Measurements from ENCODE around the gene RBM23. TPM values are rescaled to one million over a fixed set of nuclear protein-coding genes. Genes with fewer than 3 reads are reported as not detected.

The RBM23 gene
- total RNA-seq, 1 donor from 2014 or later, result 42.1 TPM

GRCh38 chr14:22896356-22896755 is 22.6 kb downstream of the RBM23 start:
- Histone ChIP-seq H3K27ac (replicated peaks) (no peak overlapping the region), H3K36me3 (peaks cover 11% of the 10 kb centered on the region), H3K4me1 (peaks cover 9% of the 10 kb centered on the region), H3K27me3 (ENCODE audit: low read depth) (no peaks in the 10 kb centered on the region), H3K9me3 (replicated peaks) (no peaks in the 10 kb centered on the region), H3K4me3 (no peak overlapping the region)
- intact Hi-C loops (cut with micrococcal nuclease), result no loop called here
- no peak for TF ChIP-seq CTCF (IDR thresholded peaks at IDR 0.05; ENCODE audit: borderline replicate concordance)
- no peak for DNase-seq

GRCh38 chr14:22895402-22895801 is 23.5 kb downstream of the RBM23 start:
- H3K27ac ChIP-seq (replicated peaks), result no peak overlapping the region
- H3K4me1 ChIP-seq, result peaks cover 9% of the 10 kb centered on the region
- no peaks in the 10 kb centered on the region for H3K27me3 ChIP-seq (ENCODE audit: low read depth)
- H3K36me3 ChIP-seq, result peaks cover 1% of the 10 kb centered on the region
- intact Hi-C loops (cut with micrococcal nuclease), result no loop called here
- TF ChIP-seq CTCF (IDR thresholded peaks at IDR 0.05; ENCODE audit: borderline replicate concordance), result no peak
- no peak for DNase-seq
- H3K4me3 ChIP-seq, result no peak overlapping the region
- no peaks in the 10 kb centered on the region for H3K9me3 ChIP-seq (replicated peaks)

GRCh38 chr14:22893706-22894105 is 25.2 kb downstream of the RBM23 start:
- H3K27me3 ChIP-seq (ENCODE audit: low read depth), result no peaks in the 10 kb centered on the region

GRCh38 chr14:22892488-22892887 is 26.5 kb downstream of the RBM23 start:
- Histone ChIP-seq H3K27me3 (ENCODE audit: low read depth) (no peaks in the 10 kb centered on the region), H3K27ac (replicated peaks) (no peak overlapping the region), H3K36me3 (no peaks in the 10 kb centered on the region), H3K4me1 (peaks cover 6% of the 10 kb centered on the region), H3K4me3 (no peak overlapping the region), H3K9me3 (replicated peaks) (no peaks in the 10 kb centered on the region)
- intact Hi-C loops (cut with micrococcal nuclease), result no loop called here
- DNase-seq, result no peak
- no peak for TF ChIP-seq CTCF (IDR thresholded peaks at IDR 0.05; ENCODE audit: borderline replicate concordance)

More at GRCh38 chr14:22893706-22894105, 25.2 kb downstream of the RBM23 start:
- DNase-seq, result no peak
- TF ChIP-seq CTCF (IDR thresholded peaks at IDR 0.05; ENCODE audit: borderline replicate concordance), result no peak
- Histone ChIP-seq H3K9me3 (replicated peaks) (no peaks in the 10 kb centered on the region), H3K4me3 (no peak overlapping the region), H3K27ac (replicated peaks) (no peak overlapping the region), H3K36me3 (no peaks in the 10 kb centered on the region), H3K4me1 (peaks cover 6% of the 10 kb centered on the region)
- intact Hi-C loops (cut with micrococcal nuclease), result no loop called here

- no peaks in the 10 kb centered on the region for H3K36me3 ChIP-seq
- H3K4me3 ChIP-seq, result no peak overlapping the region
- no peak for TF ChIP-seq CTCF (IDR thresholded peaks at IDR 0.05; ENCODE audit: borderline replicate concordance)
- no peak overlapping the region for H3K27ac ChIP-seq (replicated peaks)
- DNase-seq, result no peak
- peaks cover 7% of the 10 kb centered on the region for H3K27me3 ChIP-seq (ENCODE audit: low read depth)
- no peaks in the 10 kb centered on the region for H3K9me3 ChIP-seq (replicated peaks)
- intact Hi-C loops (cut with micrococcal nuclease), result no loop called here
- H3K4me1 ChIP-seq, result peaks cover 20% of the 10 kb centered on the region
Measured at GRCh38 chr14:22890416-22890815, 28.5 kb downstream of the RBM23 start.

GRCh38 chr14:22888662-22889061 is 30.3 kb downstream of the RBM23 start:
- peaks cover 14% of the 10 kb centered on the region for H3K27me3 ChIP-seq (ENCODE audit: low read depth)
- TF ChIP-seq CTCF (IDR thresholded peaks at IDR 0.05; ENCODE audit: borderline replicate concordance), result no peak
- no peaks in the 10 kb centered on the region for H3K36me3 ChIP-seq
- intact Hi-C loops (cut with micrococcal nuclease), result no loop called here
- no peak overlapping the region for H3K4me3 ChIP-seq
- peaks cover 20% of the 10 kb centered on the region for H3K4me1 ChIP-seq
- H3K27ac ChIP-seq (replicated peaks), result no peak overlapping the region
- no peak for DNase-seq
- H3K9me3 ChIP-seq (replicated peaks), result no peaks in the 10 kb centered on the region

Measured in left ventricle myocardium inferior (tissue), 1 donor.